ENCODE measurements around the gene IL2RG.

Gene IL2RG

DNA sequence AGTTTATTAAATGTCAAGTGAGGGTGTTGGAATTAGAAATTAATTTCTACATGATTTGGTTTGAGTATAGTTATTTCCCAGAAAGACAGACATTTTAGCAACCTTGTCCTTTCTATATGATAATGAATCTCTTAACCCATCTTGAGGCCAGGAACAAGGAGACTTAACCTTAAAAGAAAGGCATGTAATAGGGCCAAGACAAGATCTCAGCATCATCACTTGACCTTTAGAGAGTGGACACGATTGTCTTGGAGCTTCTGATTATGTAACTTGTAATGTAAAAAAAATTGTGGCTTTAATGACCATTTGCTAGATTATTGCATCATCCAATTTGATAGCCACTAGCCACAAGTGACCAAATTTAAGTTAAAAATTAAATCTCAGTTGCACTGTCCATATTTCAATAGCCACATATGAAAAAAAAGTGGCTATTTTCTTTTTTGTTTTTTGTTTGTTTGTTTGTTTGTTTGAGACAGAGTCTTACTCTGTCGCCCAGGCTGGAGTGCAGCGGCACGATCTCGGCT, 29.2 kb downstream of the IL2RG start:
- TF ChIP-seq, protein P1, sequence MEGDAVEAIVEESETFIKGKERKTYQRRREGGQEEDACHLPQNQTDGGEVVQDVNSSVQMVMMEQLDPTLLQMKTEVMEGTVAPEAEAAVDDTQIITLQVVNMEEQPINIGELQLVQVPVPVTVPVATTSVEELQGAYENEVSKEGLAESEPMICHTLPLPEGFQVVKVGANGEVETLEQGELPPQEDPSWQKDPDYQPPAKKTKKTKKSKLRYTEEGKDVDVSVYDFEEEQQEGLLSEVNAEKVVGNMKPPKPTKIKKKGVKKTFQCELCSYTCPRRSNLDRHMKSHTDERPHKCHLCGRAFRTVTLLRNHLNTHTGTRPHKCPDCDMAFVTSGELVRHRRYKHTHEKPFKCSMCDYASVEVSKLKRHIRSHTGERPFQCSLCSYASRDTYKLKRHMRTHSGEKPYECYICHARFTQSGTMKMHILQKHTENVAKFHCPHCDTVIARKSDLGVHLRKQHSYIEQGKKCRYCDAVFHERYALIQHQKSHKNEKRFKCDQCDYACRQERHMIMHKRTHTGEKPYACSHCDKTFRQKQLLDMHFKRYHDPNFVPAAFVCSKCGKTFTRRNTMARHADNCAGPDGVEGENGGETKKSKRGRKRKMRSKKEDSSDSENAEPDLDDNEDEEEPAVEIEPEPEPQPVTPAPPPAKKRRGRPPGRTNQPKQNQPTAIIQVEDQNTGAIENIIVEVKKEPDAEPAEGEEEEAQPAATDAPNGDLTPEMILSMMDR (IDR thresholded peaks at IDR 0.05): no peak
- H3K27me3 ChIP-seq (ENCODE audit: control insufficient read depth, insufficient read depth, low read length): no peaks in the 10 kb centered on the region
- H3K4me2 ChIP-seq (ENCODE audit: low read length): no peak overlapping the region
- no peaks in the 10 kb centered on the region for H3K79me2 ChIP-seq
- H3K27ac ChIP-seq: no peak overlapping the region
- H3K4me1 ChIP-seq: no peaks in the 10 kb centered on the region
- no peaks in the 10 kb centered on the region for H3K9me3 ChIP-seq (ENCODE audit: control insufficient read depth, low read length)
- H3K9ac ChIP-seq: no peak overlapping the region
- H3K4me3 ChIP-seq (ENCODE audit: low read depth, low read length): no peak overlapping the region
- H2AFZ ChIP-seq: no peak overlapping the region
- no peaks in the 10 kb centered on the region for H3K36me3 ChIP-seq (ENCODE audit: control insufficient read depth, insufficient read depth, low read length)

- no peak overlapping the region for H2AFZ ChIP-seq
- no peak overlapping the region for H3K4me2 ChIP-seq (ENCODE audit: low read length)
- H3K9me3 ChIP-seq (ENCODE audit: control insufficient read depth, low read length): no peaks in the 10 kb centered on the region
- H3K4me1 ChIP-seq: no peaks in the 10 kb centered on the region
- TF ChIP-seq, protein P1 (IDR thresholded peaks at IDR 0.05): no peak
- no peak overlapping the region for H3K27ac ChIP-seq
- H3K36me3 ChIP-seq (ENCODE audit: control insufficient read depth, insufficient read depth, low read length): no peaks in the 10 kb centered on the region
- no peak overlapping the region for H3K4me3 ChIP-seq (ENCODE audit: low read depth, low read length)
- no peaks in the 10 kb centered on the region for H3K27me3 ChIP-seq (ENCODE audit: control insufficient read depth, insufficient read depth, low read length)
- H3K9ac ChIP-seq: no peak overlapping the region
- no peaks in the 10 kb centered on the region for H3K79me2 ChIP-seq
Observed at GRCh38 chrX:71081330-71082123, 29.9 kb downstream of the IL2RG start.

DNA sequence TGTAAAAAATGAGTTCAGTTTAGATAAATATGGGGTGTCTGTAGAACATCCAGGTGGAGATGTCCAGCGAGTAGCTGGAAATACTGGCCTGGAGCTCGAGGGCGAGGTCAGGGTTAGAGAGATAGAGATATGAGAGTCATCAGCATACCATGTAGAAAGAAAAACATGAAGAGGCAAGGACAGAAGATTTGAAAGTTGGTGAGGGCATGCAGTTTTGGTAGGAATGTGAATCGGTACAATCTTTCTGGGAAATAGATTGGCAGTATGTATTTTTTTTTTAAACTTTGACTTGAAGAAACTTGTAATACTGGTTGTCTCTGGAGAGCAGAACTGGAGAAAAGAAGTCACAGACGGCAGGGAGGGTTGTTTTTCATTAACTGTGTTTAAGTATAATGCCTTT, 40.8 kb downstream of the IL2RG start:
- TF ChIP-seq, protein P1 (IDR thresholded peaks at IDR 0.05): no peak
- Histone ChIP-seq H3K4me1 (no peaks in the 10 kb centered on the region), H3K4me2 (ENCODE audit: low read length) (no peak overlapping the region), H3K79me2 (peaks cover 3% of the 10 kb centered on the region), H3K36me3 (ENCODE audit: control insufficient read depth, insufficient read depth, low read length) (no peaks in the 10 kb centered on the region), H3K27me3 (ENCODE audit: control insufficient read depth, insufficient read depth, low read length) (no peaks in the 10 kb centered on the region), H3K4me3 (ENCODE audit: low read depth, low read length) (no peak overlapping the region), H3K9ac (no peak overlapping the region), H3K27ac (no peak overlapping the region), H2AFZ (no peak overlapping the region), H3K9me3 (ENCODE audit: control insufficient read depth, low read length) (no peaks in the 10 kb centered on the region)

DNA sequence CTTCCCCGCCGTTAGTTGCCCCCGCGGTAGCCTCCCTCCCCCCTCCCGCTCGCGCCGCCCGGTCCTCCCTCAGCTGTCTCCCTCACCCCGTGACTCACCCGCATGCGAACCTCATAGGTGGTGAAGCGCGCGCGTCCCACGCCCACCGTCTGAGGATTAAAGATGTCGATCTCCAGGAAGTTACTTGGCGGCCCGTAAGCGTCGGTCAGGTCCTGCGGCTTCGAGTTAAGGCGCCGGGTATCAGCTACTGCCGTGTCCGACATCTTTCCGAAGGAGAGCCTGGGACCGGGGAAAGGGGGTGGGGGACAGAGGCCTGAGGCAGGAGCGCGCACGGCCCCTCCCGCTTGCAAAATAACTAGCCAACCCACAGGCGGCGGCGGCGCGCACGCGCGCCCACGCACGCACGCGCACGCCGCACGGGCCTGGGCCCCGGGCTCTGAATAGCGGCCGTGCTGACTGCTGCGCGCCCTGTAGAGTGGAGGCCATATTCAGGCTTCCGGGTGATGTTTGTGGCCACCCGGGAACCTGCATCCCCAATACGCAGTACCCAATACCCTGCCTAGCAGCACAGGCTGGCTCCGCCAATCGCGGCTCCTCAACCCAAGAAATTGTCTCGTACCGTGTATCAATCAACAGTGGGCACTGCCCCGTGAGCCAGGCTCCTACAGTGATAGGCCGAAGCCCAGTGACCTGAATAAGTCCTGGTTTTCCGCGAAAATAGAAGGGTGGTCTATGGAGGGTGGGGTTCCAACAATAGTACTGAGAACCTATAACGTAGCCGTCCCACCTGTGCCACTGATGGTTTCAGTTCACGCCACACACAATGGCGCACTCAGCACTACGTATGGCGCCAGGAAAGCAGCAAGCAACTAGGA, 43.1 kb downstream of the IL2RG start, which contains the start of gene SNX12:
TSS of gene SNX12 (minus strand) at position 291 of the 875 bp plus-strand sequence. CDS start at position 263, 28 bp downstream.
- Histone ChIP-seq H3K79me2 (peaks cover 5% of the 10 kb centered on the region), H3K4me2 (ENCODE audit: low read length) (peak within 1 kb of the TSS; percentile 82), H3K27ac (peak within 1 kb of the TSS; percentile 87), H3K9me3 (ENCODE audit: control insufficient read depth, low read length) (no peaks in the 10 kb centered on the region), H3K4me3 (ENCODE audit: low read depth, low read length) (peak within 1 kb of the TSS; percentile 76), H2AFZ (peak within 1 kb of the TSS; percentile 95), H3K36me3 (ENCODE audit: control insufficient read depth, insufficient read depth, low read length) (no peaks in the 10 kb centered on the region), H3K27me3 (ENCODE audit: control insufficient read depth, insufficient read depth, low read length) (no peaks in the 10 kb centered on the region), H3K9ac (peak within 1 kb of the TSS; percentile 67), H3K4me1 (peaks cover 4% of the 10 kb centered on the region)
- TF ChIP-seq, protein P1 (IDR thresholded peaks at IDR 0.05): no peak

Data from parathyroid adenoma (tissue), 2 donors.